Astrocyte (in vitro differentiated cells and primary cell): ENCODE data around the gene NPTXR. TPM values are rescaled to one million over a fixed set of nuclear protein-coding genes. Genes with fewer than 3 reads are reported as not detected.

Experiments
- DNase-seq: peaks from one replicate; pipeline ENCODE4 v3.0.0-alpha.2; 2010; ENCODE audit warnings: low read depth
- FAIRE-seq: peaks from 2 replicates; lab custom pipeline; 2011; peaks lifted over from hg19 to GRCh38; lab: Jason Lieb, UNC
- H2AFZ ChIP-seq: 2 replicates; pipeline ENCODE4 v1.6.0; 2012; ENCODE audit warnings: low read depth, low read length, inconsistent platforms
- H3K27ac ChIP-seq: 2 replicates; pipeline ENCODE4 v1.5.1; 2011; ENCODE audit warnings: low read depth, low read length, inconsistent platforms
- H3K27me3 ChIP-seq: 2 replicates; pipeline ENCODE4 v1.6.0; 2011; ENCODE audit warnings: low read length, inconsistent platforms; ENCODE audit not compliant: insufficient read depth
- H3K36me3 ChIP-seq: 2 replicates; pipeline ENCODE4 v1.5.1; 2011; ENCODE audit warnings: low read length, inconsistent platforms; ENCODE audit not compliant: insufficient read depth
- H3K4me1 ChIP-seq: 2 replicates; pipeline ENCODE4 v1.5.1; 2011; ENCODE audit warnings: low read length, inconsistent platforms; ENCODE audit not compliant: insufficient read depth
- H3K4me2 ChIP-seq: 2 replicates; pipeline ENCODE4 v1.6.0; 2012; ENCODE audit warnings: low read length, inconsistent platforms
- H3K4me3 ChIP-seq: 2 replicates; pipeline ENCODE4 v1.5.1; 2011; ENCODE audit warnings: low read depth, mild to moderate bottlenecking, low read length, inconsistent platforms; ENCODE audit not compliant: insufficient read depth
- H3K79me2 ChIP-seq: 2 replicates; pipeline ENCODE4 v1.6.0; 2012; ENCODE audit warnings: mild to moderate bottlenecking, low read length, inconsistent platforms; ENCODE audit not compliant: insufficient read depth
- H3K9ac ChIP-seq: 2 replicates; pipeline ENCODE4 v1.6.0; 2012; ENCODE audit warnings: mild to moderate bottlenecking, low read length, inconsistent platforms
- H3K9me3 ChIP-seq: 2 replicates; pipeline ENCODE4 v1.5.1; 2012; ENCODE audit warnings: low read depth, mild to moderate bottlenecking, low read length, inconsistent platforms; ENCODE audit not compliant: insufficient read depth
- H4K20me1 ChIP-seq: 2 replicates; pipeline ENCODE4 v1.6.0; 2012; ENCODE audit warnings: low read length, inconsistent platforms; ENCODE audit not compliant: insufficient read depth
- H3K27ac Mint-ChIP-seq: one replicate; pipeline ENCODE4 v1.8.0; 2021; ENCODE audit warnings: mild to moderate bottlenecking, mixed read lengths; ENCODE audit not compliant: unreplicated experiment
- H3K27me3 Mint-ChIP-seq: one replicate; pipeline ENCODE4 v1.8.0; 2021; ENCODE audit warnings: low read depth, mixed read lengths; ENCODE audit not compliant: unreplicated experiment
- H3K36me3 Mint-ChIP-seq: one replicate; pipeline ENCODE4 v1.8.0; 2021; ENCODE audit warnings: low read depth, mixed read lengths; ENCODE audit not compliant: unreplicated experiment
- H3K4me1 Mint-ChIP-seq: one replicate; pipeline ENCODE4 v1.8.0; 2021; ENCODE audit warnings: low read depth, mixed read lengths; ENCODE audit not compliant: unreplicated experiment
- H3K4me3 Mint-ChIP-seq: one replicate; pipeline ENCODE4 v1.8.0; 2021; ENCODE audit warnings: mild to moderate bottlenecking, moderate library complexity, mixed read lengths; ENCODE audit not compliant: unreplicated experiment
- H3K9me3 Mint-ChIP-seq: one replicate; pipeline ENCODE4 v1.8.0; 2021; ENCODE audit warnings: mild to moderate bottlenecking, mixed read lengths; ENCODE audit not compliant: unreplicated experiment
- CTCF ChIP-seq: IDR thresholded peaks from 2 replicates; pipeline ENCODE4 v1.5.1; 2011; ENCODE audit warnings: low read depth, mild to moderate bottlenecking, inconsistent platforms, low read length, moderate library complexity; ENCODE audit not compliant: insufficient read depth
- EZH2 ChIP-seq: IDR thresholded peaks from 2 replicates; pipeline ENCODE4 v1.6.1; 2012; ENCODE audit warnings: mild to moderate bottlenecking, low read length, inconsistent platforms; ENCODE audit not compliant: insufficient read depth
- total RNA-seq: library from RNA; stranded (reverse); gene quantifications from 2 replicates; pipeline ENCODE4 v1.2.1, GENCODE V29; 2021

Gene NPTXR
- total RNA-seq, 1 donor from 2014 or later = 5.4 TPM

- Mint-ChIP-seq H3K4me1 (peaks cover 5% of the 10 kb centered on the region), H3K36me3 (peaks cover 4% of the 10 kb centered on the region), H3K4me3 (no peak overlapping the region), H3K9me3 (no peaks in the 10 kb centered on the region), H3K27ac (no peak overlapping the region), H3K27me3 (peaks cover 33% of the 10 kb centered on the region)
- no peak for DNase-seq
- H3K4me3 ChIP-seq = no peak overlapping the region
- no peak overlapping the region for H3K4me2 ChIP-seq
- H2AFZ ChIP-seq = no peak overlapping the region
- no peak overlapping the region for H3K9ac ChIP-seq
- H3K27me3 ChIP-seq = no peaks in the 10 kb centered on the region
- no peaks in the 10 kb centered on the region for H4K20me1 ChIP-seq
- H3K36me3 ChIP-seq = no peaks in the 10 kb centered on the region
- peaks cover 13% of the 10 kb centered on the region for H3K4me1 ChIP-seq
- no peak overlapping the region for H3K27ac ChIP-seq
- no peaks in the 10 kb centered on the region for H3K9me3 ChIP-seq
- H3K79me2 ChIP-seq = no peaks in the 10 kb centered on the region
- no peak for FAIRE-seq
- no peak for TF ChIP-seq EZH2
- no peak for TF ChIP-seq CTCF
Measured at GRCh38 chr22:38834215-38834953, 9.4 kb downstream of the NPTXR start.

- Histone ChIP-seq H3K27me3 (no peaks in the 10 kb centered on the region), H3K36me3 (no peaks in the 10 kb centered on the region), H3K4me2 (no peak overlapping the region), H3K79me2 (no peaks in the 10 kb centered on the region), H3K9me3 (no peaks in the 10 kb centered on the region), H3K4me1 (peaks cover 13% of the 10 kb centered on the region), H2AFZ (no peak overlapping the region), H4K20me1 (no peaks in the 10 kb centered on the region), H3K27ac (no peak overlapping the region), H3K4me3 (no peak overlapping the region), H3K9ac (no peak overlapping the region)
- FAIRE-seq (no peak), DNase-seq (no peak)
- peaks cover 4% of the 10 kb centered on the region for H3K36me3 Mint-ChIP-seq
- peaks cover 5% of the 10 kb centered on the region for H3K4me1 Mint-ChIP-seq
- no peaks in the 10 kb centered on the region for H3K9me3 Mint-ChIP-seq
- H3K4me3 Mint-ChIP-seq = no peak overlapping the region
- H3K27ac Mint-ChIP-seq = no peak overlapping the region
- TF ChIP-seq CTCF (no peak), EZH2 (no peak)
- peaks cover 26% of the 10 kb centered on the region for H3K27me3 Mint-ChIP-seq
Measured at GRCh38 chr22:38833061-38833460, 10.8 kb downstream of the NPTXR start.
